Left forelimb (tissue), 1 donor: ENCODE results near the gene PANK4.

Source experiments
- DNase-seq: peaks from one replicate; pipeline ENCODE4 v3.0.0-alpha.2; 2018; ENCODE audit warnings: low spot score

Gene PANK4

DNA sequence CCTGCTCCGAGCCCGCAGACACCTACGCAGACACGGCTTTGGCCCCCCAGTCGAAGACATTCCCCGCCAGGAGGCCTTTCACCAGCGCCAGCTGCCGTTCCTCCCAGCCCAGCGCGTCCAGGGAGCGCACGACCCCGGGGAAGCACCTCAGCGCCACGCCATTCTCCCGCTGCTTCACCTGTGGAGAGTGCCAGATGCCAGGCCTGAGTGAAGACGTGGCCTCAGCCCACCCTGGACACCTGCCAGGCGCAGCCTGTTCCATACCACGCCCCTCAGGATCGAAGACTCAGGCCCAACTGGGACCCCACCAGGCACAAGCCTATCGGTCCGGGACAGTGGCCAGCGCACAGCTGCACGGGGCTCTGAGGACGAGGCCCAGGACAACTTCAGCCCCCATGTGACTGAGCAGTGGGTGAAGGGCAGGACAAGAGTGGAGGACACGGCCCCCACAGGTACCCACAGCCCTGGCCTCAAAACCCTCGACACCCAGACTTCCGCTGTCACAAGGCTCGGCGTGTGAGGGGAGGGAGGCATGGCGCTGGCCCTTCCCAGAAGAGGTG lies 13.5 kb downstream of the PANK4 start:
- no peak for DNase-seq

DNA sequence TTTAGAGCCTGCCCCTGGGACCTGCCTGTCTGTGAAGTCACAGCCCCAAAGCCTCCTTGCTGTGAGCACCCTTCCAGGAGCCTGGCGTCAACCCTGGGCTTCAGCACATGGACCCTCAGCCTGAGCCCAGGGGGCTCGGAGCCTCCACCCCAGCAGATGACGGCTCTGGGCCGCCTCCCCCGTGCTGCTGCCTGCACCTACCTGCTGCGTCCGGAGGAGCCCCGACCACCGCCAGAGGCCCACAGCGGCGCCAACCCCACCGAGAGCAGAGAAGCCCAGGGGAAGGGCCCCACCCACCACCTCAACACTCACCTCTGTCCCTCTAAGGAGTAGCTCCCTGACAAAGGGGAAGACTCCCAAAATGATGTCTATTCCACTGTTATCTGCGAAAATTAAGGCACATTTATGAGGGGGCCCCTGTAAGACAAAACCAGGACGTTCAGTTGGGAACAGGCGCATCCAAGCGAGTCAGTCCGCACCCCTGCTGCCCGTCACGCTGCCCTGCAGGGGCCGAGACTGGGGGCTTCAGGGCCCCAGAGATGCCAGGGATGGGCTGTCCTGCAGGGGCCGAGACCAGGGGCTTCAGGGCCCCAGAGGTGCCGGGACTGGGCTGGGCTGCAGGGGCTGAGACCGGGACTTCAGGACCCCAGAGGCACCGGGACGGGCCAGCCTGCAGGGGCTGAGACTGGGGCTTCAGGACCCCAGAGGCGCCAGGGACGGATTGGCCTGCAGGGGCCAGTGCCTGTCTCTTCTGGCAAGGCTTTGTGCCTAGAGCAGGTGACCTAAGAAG lies 15.8 kb downstream of the PANK4 start:
- DNase-seq = no peak

DNA sequence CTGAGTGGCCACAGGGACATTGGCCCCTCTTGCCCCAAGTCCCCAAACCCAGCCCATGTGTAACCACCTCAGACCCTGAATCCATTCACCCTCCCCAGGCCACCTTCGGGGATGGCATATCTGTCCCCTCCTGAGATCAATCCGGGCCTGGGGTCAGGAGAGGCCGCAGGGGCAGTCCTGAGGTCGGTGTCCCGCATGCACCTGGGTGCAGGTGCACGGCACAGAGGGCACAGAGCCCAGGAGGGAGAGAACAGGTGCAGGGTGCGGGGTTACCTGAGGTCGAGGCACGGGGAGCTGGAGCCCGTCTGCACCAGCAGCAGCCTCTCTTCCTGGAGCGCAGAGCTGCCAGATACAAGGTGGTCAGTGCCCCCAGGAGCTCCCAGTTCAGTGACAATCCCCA lies 16.8 kb downstream of the PANK4 start:
- no peak for DNase-seq

DNA sequence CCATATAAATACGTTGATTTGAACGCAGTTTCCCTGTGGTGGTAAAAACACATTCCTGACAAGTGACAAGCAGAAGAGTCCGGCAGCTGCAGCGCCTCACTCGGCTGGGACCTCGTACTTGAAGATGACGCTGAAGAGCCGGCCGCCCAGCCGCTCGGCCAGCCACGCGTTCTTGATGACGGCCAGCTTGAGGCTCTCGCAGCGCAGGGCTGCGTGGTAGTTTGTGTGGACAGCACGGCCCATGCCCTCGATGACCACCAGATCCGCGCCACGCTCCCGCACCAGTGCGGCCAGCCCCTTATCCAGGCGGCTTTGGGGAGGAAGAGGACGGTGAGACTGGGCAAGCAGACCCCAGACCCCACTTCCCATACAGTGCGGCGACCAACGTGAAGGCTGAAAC lies 17.6 kb downstream of the PANK4 start:
- no peak for DNase-seq

DNA sequence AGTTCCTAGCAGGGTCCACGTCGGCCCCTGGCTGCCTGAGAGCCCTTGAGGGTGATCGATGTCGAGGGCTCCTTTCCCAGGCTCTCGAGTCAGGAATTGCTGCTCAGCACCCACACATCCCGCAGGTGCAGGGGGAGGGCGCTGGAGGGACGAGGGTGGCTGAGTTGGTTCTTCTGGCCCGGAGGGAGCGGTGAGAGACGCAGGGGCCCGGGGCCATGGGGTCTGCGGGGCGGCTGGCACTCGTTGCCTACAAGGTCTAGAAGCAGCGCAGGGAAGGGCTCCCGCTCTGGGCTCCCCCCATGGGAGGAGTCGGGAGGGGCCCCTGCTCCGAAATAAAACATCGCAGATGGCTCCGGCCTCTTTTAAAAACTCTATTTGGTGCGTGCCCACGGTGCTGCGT lies 18.2 kb downstream of the PANK4 start:
- DNase-seq = no peak

DNA sequence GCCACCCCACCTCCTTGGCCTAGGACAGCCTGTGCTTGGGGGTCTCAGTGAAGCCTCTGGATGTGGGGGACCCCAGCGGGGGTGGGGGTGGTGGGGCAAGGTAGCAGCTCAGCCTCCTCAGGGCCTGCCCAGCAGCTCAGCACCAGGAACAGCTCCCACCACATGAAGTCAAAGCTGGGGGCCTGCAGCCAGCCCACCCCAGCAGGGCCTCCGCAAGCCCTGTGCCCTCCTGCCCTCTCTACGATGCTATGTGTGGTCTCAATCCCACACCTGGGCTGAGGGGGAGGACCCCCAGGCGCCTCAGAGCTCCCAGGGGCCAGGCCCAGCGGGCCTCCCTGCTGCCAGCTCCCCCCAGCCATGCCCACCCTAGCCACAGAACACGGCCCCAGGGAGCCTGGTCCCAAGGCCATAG lies 18.6 kb downstream of the PANK4 start:
- DNase-seq = no peak

DNA sequence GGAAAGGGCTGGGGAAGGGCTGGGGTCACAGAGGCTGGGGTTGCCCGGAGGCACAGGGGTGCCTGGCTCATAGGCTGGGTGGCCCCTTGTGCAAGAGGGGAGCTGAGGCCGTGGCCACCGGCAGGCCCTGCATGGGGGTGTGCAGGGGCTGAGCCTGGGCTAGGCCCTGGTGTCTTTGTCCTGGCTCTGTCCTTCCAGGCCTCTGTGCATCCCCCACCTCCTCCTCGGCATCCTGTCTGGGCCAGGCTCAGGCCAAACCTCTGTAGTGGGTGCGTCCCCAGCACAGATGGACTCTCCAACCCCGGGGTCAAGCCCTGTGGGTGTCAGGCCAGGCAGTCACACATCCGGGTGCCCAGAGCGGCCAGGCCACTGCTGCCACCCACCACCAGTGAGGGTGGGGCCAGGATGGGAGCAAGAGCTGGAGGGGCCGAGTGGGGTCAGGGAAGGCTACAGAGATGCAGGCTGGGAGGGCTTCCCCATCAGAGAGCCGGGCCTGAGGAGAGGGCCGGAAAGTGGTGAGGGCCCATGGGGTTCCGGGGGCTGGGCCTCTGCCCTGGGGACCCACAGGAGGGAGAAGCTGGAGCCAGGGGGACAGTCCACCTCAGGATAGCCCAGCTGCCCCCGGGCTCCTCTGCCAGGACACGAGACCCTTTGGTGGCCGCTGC lies 19.4 kb downstream of the PANK4 start:
- no peak for DNase-seq

DNA sequence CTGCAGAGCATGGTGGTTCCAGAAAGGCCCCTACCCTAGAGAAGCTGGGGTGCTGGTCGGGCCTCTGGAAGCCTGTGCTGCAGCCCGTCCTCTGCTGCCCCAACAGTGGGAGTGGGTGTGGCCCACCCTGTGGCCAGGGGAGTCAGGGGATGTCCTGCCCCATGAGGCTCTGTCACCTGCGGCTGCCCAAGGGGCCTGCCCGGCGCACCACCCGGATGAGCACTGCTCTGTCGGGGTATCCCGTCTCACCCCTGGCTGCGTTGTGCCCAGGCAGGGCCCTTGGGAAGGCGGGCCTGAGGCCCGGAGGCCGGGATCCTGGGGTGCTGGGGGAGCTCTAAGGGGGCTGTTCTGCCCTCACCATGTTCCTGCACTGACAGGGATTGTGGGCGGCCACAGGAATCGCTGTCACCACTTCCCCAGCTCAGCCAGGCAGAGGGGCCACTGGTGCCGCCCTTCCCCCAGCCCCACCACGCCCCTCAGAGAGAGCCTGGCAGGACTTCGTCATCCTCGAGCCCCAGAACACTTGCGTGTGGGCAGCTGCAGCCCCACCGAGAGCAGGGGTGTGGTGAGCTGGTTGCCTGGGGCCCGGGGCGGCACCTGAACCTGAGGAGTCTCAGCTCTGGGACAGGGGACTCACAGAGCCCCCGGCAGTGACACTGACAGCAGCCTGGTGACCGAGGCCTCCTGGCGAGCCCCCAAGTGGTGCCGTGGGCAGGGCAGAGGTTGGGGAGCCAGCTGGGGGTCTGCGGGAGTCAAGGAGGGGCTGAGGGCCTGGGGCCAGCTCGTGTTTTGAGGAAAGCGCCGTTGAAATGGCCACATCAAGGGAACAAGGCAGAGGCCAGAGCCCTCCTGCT lies 20.2 kb downstream of the PANK4 start:
- no peak for DNase-seq

GRCh38 chr1:2505461-2505994 lies 20.9 kb downstream of the PANK4 start:
- DNase-seq = no peak

GRCh38 chr1:2504949-2505272 lies 21.5 kb downstream of the PANK4 start:
- no peak for DNase-seq

GRCh38 chr1:2504225-2504948 lies 22.0 kb downstream of the PANK4 start:
- no peak for DNase-seq

DNA sequence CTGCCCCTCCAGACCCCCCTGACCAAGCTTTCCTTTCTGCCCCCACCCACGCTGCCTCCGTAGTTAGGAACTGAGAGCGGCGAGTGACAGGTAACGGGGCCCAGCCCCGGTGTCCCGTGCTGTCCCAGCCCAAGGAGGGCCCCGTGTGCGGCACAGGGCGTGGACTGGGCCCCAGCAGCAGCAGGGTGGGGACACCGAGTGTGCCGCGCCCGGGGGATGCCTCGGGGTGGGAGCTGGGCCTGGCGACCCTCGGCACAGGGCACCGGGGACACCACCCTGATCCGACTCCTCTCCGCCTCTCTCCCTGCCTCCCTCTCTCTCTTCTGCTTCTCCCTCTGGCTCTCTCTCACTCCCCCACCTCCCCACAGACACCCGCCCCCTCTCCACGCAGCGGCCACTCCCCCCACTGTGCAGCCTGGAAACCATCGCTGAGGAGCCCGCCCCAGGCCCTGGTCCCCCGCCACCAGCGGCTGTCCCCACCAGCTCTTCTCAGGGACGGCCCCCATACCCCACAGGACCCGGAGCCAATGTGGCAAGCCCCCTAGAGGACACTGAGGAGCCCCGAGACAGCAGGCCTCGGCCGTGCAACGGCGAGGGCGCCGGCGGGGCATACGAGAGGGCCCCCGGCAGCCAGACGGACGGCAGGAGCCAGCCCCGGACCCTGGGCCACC lies 22.7 kb downstream of the PANK4 start:
- no peak for DNase-seq

DNA sequence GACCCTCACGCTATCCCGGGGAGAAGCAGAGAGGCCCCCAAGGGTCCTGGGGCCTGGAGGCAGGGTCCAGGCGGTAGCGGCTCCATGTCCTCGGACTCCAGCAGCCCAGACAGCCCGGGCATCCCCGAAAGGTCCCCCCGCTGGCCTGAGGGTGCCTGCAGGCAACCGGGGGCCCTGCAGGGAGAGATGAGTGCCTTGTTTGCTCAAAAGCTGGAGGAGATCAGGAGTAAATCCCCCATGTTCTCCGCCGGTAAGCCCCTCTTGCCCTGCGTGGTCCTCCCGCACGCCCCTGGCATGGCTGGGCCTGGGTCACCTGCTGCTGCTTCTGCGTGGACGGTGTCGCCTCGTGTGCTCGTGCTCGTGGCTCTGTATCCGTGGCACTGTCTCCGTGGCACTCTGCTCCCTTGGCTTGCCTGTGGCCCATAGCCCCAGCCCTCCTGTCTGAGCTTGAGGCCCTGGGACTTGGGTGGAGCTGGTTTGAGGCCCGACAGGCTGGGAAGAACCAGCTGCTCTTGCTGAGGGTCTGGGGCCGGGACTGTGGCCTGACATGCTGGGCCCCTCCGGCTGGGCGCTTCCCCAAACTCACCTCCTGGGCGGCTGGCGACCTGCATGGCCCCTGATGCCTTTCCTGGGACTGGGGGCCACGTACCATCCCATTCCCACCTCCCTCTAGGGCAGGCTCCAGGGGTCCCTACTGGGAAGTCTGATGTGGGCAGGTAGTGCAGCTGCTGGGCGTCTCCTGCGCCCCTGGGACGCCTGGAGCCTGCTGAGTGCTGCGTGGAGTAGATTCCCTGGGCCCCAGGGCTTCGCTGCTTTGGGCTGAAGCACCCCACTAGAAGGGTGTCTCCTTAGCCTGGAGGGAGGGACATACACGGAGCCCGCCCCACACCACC lies 23.5 kb downstream of the PANK4 start:
- DNase-seq = no peak

- DNase-seq = no peak
These were observed 24.2 kb downstream of the PANK4 start for GRCh38 chr1:2502210-2502609.

- DNase-seq = no peak
These were observed 24.6 kb downstream of the PANK4 start for GRCh38 chr1:2501820-2502119.

- no peak for DNase-seq
These were observed 25.2 kb downstream of the PANK4 start for GRCh38 chr1:2501041-2501819.

GRCh38 chr1:2499986-2500596 lies 26.3 kb downstream of the PANK4 start:
- no peak for DNase-seq

- DNase-seq = no peak
These were observed 27.1 kb downstream of the PANK4 start for GRCh38 chr1:2499260-2499659.

- no peak for DNase-seq
These were observed 27.7 kb downstream of the PANK4 start for GRCh38 chr1:2498648-2499047.
